Suprapubic skin (tissue), 3 donors: ENCODE data around the gene CFAP65.

ENCODE experiments used
- CTCF ChIP-seq, 2 donors: fragments of 200-600 bp in 1 of 2; fragments of 450-650 bp in 1 of 2; sonication (generic) in 1 of 2; IDR thresholded peaks; one replicate each; pipeline ENCODE4 v1.5.1; 2016 to 2019; ENCODE audit warnings: antibody characterized with exemption in 2 of 2, mild to moderate bottlenecking in 1 of 2, moderate library complexity in 1 of 2
- EP300 ChIP-seq: sonication (generic); formaldehyde crosslinking; IDR thresholded peaks from one replicate; pipeline ENCODE4 v1.6.1; 2017; ENCODE audit warnings: antibody characterized with exemption
- POLR2A ChIP-seq, 2 donors: fragments of 450-650 bp; IDR thresholded peaks; one replicate each; pipeline ENCODE4 v1.6.1; 2017; ENCODE audit warnings: antibody characterized with exemption in 2 of 2, mild to moderate bottlenecking in 2 of 2, moderate library complexity in 2 of 2

GRCh38 chr2:218961651-218962570 lies 79.4 kb downstream of the CFAP65 start:
- TF ChIP-seq CTCF (IDR thresholded peaks at IDR 0.05) (no peak), EP300 (no peak), POLR2A (IDR thresholded peaks at IDR 0.05) (no peak)
